ENCODE results near the gene FLNA.
"Not testable (repeated sequence)": the region's sequence is repeated elsewhere in the genome, so short reads cannot be mapped to it uniquely, and the experiment has no call there.

The FLNA gene

GRCh38 chrX:154374313-154375155 lies at the start of gene FLNA:
TSS of gene FLNA (minus strand) at chrX:154374634. CDS start at chrX:154371245, 3,389 bp downstream.
- DNase-seq, result peak; percentile 18

DNA sequence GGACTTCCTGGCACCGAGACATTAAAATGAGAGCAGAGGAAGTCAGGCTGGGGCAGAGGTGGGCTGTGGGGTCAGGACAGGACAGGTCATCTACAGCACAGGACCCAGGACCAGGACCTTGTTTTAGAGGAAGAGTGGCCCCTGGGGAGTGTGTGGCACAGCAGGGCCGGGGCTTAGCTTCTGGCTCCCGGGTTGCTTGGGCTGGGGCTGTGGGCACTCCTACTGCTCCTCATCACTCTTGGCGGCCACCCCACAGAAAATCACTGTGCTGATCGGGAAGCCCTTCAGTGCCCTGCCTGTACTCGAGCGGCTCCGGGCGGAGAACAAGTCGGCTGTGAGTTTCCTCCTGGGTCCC lies 45.9 kb upstream of the FLNA start:
- no peak for DNase-seq

- DNase-seq, result no peak
These were observed 45.4 kb upstream of the FLNA start for GRCh38 chrX:154419688-154420401.

GRCh38 chrX:154419189-154419588 lies 44.8 kb upstream of the FLNA start:
- DNase-seq, result no peak

GRCh38 chrX:154417157-154417556 lies 42.7 kb upstream of the FLNA start:
- DNase-seq, result no peak

DNA sequence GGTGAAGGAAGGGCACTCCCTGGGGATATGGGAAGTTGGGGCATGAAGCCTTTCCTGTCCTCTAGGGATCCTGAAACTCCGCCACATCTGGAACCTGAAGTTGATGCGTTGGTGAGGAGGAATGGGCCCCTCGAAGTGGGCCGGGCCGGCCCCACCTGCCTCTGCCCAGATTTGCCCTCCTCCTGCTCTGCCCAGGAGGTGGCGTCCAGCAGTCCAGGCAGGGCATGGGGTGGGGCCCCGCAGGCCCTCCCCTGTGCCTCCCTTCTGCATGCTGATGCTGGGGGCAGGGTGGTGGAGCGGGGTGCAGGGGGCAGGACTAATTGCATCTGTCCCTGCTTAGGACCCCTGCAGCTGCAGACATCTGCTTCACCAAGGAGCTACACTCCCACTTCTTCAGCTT lies 38.7 kb upstream of the FLNA start:
- DNase-seq, result no peak

GRCh38 chrX:154412468-154412867 lies 38.0 kb upstream of the FLNA start:
- DNase-seq, result peak; percentile 37

DNA sequence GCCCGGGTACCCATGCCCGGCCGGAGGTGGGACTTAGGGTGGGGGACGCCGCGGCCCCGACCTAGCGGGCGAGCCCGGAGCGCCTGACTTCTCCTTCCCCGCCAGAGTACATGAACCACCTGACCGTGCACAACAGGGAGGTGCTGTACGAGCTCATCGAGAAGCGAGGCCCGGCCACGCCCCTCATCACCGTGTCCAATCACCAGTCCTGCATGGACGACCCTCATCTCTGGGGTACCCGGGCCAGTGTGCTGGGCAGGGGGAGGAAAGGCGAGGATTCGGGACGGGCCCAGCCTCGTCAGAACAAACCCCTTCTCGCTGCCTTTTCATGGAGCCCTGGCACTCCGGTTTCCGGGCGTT lies 37.5 kb upstream of the FLNA start:
- peak; percentile 42 for DNase-seq

GRCh38 chrX:154409222-154409871 lies 34.9 kb upstream of the FLNA start, which contains the start of gene DNASE1L1:
TSS of gene DNASE1L1 (minus strand) at chrX:154409254. CDS start at chrX:154405568, 3,686 bp downstream.
- peak; percentile 89 for DNase-seq

DNA sequence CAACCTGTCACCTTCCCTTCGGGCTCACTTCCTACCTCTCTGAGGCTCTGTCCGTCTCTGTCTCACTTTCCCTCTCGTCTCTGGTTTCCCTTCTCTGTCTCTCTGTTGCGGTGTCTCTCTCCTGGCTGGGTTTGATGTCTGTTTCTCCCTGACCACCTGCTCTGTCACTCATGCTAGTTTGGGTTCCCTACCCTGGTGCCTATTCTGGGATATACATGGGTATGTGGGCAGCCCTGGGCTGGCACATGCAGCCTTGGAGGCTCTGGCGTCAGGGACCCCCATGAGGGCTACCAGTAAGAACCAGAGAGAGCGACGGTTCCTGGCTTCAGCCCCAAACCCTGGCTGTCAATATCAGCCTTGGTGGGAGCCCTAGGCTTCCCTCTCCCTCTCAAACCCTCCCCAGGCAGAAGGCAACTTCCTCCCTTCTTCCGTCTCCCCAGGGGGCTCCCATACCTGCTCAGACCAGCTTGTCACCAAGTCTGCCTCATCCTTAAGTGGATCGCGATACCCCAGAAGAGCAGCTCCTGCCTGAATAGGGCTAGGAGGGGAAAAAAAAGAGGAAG lies 34.3 kb upstream of the FLNA start:
- DNase-seq, result no peak

DNA sequence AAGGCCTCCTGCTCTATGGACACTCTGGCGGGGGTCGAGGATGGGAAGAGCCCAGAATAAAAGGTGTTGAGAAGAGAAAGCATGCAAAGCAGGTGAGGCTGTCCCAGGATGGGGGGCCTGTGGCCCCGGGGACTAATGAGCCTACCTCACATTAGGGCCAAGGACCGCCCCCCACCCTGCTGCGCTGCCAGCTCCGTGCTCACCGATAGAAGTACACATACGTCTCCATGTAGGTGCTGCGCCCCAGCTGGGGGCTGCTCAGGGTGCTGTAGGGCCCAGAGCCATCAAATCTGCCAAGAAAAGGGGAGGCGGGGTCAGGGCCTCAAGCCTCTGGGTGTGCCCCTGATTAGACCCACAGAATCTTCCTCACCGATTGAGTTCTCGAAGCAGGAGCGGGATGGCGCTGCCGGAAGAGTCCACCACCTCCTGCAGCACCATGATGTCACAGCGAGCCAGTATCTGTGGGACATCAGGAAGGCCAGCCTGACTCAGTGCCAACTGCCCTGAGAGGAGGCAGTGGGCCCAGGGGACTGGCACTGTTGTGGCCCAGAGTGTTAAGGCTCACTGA lies 30.3 kb upstream of the FLNA start:
- DNase-seq, result no peak

GRCh38 chrX:154403858-154404257 lies 29.4 kb upstream of the FLNA start:
- DNase-seq, result no peak

GRCh38 chrX:154403192-154403591 lies 28.8 kb upstream of the FLNA start:
- DNase-seq, result no peak

- no peak for DNase-seq
These were observed 28.2 kb upstream of the FLNA start for GRCh38 chrX:154402622-154403127.

DNA sequence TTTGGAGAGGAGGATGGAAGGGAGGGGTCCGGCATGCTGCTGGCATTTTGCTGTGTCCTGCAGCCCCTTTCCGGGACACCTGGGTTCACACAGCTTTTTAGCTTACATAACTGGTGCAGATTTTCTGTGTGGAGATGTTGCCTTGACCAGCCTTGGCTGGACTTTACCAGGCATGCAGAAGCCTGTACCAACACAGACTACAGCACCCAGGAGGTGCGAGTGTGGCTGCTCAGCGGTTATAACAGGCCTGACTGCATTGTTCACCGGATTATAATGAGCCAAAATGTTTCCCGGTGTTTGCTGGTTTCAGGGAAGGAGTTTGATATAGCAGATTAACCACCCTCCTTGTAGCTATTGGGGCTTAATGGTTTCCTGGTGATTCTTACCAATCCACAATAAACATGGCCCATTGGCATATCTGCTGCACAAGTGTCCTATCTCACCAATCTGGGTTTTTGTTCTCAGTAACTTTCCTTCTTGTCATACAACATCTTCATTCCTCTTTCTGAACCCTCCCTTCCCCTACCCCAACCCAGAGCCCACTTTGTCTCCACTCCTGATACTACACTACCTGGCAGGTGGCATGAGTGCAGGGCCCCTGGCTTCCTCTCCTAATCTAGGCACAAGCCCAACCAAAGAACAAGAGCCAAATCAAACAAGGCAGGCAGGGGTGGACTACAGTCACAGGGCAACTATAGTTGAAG lies 27.6 kb upstream of the FLNA start:
- DNase-seq, result no peak

- DNase-seq, result no peak
These were observed 26.8 kb upstream of the FLNA start for GRCh38 chrX:154401045-154401799.

DNA sequence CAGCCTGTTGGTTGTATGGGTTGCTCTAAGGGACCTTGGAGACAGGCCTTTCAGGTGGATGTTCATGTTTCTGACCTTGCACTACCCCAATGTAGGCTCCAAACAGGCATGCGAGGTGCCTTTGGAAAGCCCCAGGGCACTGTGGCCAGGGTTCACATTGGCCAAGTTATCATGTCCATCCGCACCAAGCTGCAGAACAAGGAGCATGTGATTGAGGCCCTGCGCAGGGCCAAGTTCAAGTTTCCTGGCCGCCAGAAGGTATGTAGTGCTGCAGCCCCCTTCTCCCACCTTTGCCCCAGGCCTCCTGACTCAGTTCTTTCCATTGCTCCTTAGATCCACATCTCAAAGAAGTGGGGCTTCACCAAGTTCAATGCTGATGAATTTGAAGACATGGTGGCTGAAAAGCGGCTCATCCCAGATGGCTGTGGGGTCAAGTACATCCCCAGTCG lies 26.0 kb upstream of the FLNA start:
- not testable (repeated sequence) for DNase-seq

GRCh38 chrX:154399527-154400368 lies 25.3 kb upstream of the FLNA start:
- DNase-seq, result no peak

DNA sequence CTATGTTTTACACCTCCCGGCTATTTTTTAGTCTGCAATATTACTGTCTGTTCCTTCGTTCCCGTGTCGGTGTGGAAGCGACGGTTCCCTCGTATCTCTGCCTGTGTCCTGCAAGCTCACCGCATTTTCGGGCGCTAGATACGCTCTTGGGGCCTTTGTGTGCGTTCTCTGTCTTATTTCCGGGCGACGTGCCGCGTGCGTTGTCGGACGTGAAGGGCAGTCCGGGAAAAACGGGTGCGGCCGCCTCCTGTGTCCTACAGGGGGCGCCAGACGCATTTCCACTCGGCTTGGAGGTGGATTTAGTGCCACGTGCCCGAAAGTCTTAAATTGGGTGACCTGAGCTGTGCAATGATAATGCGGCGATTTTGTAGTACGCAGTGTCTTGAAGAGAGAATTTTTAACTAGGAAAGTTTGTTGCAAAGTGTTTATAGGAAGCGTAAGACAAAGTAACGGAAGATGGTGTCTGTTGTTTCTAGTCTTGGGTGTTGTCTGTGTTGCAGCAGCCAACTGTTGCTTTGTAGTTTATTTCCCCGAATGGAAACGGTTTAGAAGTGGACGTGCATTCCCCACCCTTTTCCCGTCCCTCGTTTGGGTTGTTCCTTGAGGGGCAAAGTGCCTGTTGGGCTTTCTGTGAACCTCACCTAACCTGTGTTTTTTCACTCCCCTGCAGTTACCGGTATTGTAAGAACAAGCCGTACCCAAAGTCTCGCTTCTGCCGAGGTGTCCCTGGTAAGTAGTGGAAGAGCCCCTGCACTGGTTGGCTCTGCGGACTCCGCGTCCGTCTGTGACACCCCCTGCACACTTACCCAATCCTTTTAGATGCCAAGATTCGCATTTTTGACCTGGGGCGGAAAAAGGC lies 24.5 kb upstream of the FLNA start:
- peak; percentile 80 for DNase-seq

All from inflammatory macrophage treated with lipopolysaccharide for 4 hours (primary cell).